Ishikawa (cell line): Measurements from ENCODE around the gene RXRA.

Source experiments
- CEBPB ChIP-seq: IDR thresholded peaks from 2 replicates; pipeline ENCODE4 v1.6.1; 2012
- EGR1 ChIP-seq: IDR thresholded peaks from 2 replicates; pipeline ENCODE4 v1.6.1; 2012
- FOXM1 ChIP-seq: IDR thresholded peaks from 2 replicates; pipeline ENCODE4 v1.6.1; 2012; ENCODE audit warnings: low read depth, borderline replicate concordance
- MAX ChIP-seq: IDR thresholded peaks from 2 replicates; pipeline ENCODE4 v1.6.1; 2012
- RAD21 ChIP-seq: IDR thresholded peaks from 2 replicates; pipeline ENCODE4 v1.6.1; 2012; ENCODE audit warnings: low read depth
- REST ChIP-seq: IDR thresholded peaks from 2 replicates; pipeline ENCODE4 v1.6.1; 2012; ENCODE audit warnings: low read depth, mild to moderate bottlenecking
- TAF1 ChIP-seq: IDR thresholded peaks from 2 replicates; pipeline ENCODE4 v1.6.1; 2012; ENCODE audit warnings: low read depth, mild to moderate bottlenecking

DNA sequence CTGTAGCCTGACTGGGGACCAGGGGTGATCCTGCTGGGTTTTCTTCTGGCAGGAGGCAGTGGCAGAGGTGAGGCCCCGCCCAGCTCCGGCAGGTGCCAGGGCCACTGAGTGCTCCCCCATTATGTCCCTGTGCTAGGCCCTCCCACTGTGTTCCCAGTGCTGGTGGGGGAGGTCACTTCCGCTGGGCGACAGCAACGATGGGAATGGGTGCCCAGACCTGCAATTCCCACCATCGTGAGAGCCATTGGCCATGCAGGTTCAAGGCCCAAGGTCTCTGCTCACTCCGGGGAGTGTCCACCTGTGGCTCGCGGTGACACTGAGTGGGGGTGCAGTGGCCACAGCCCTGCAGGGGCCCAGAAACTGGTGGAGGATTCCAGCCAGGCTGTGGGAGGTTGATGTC is 98.6 kb downstream of the RXRA start:
- TF ChIP-seq MAX: no peak
- no peak for TF ChIP-seq REST
- no peak for TF ChIP-seq FOXM1
- no peak for TF ChIP-seq CEBPB
- no peak for TF ChIP-seq EGR1
- no peak for TF ChIP-seq RAD21
- no peak for TF ChIP-seq TAF1
